Measurements from ENCODE around the gene PGC.

The PGC gene

GRCh38 chr6:41697861-41698781 lies 49.1 kb downstream of the PGC start:
- Histone ChIP-seq H2BK5ac (ENCODE audit: low read depth, low read length, poor library complexity) (peak overlapping the region; percentile 47), H3K79me2 (ENCODE audit: control insufficient read depth, insufficient read depth, low read length, poor library complexity) (peaks cover 2% of the 10 kb centered on the region), H4K91ac (ENCODE audit: low read depth, low read length) (peak overlapping the region; percentile 10), H3K9ac (ENCODE audit: low read length) (no peak overlapping the region), H3K23ac (ENCODE audit: low read length) (no peak overlapping the region), H2BK12ac (ENCODE audit: low read length) (no peak overlapping the region), H3K27me3 (ENCODE audit: insufficient read depth, low read length) (no peaks in the 10 kb centered on the region), H3K4me2 (ENCODE audit: low read length) (no peak overlapping the region), H3K9me3 (ENCODE audit: insufficient read depth, low read depth, low read length) (no peaks in the 10 kb centered on the region), H2AK5ac (ENCODE audit: low read length) (no peak overlapping the region), H3K79me1 (ENCODE audit: low read length) (peaks cover 5% of the 10 kb centered on the region), H4K8ac (ENCODE audit: low read depth, low read length) (peak overlapping the region; percentile 54), H2AFZ (ENCODE audit: insufficient read depth, low read length, poor library complexity) (no peak overlapping the region), H3K36me3 (ENCODE audit: control insufficient read depth in 1 of 2, insufficient read depth in 2 of 2, low read length in 2 of 2) (no peaks in the 10 kb centered on the region), H2BK120ac (ENCODE audit: insufficient read depth, low read length, poor library complexity) (no peak overlapping the region), H3K27ac (ENCODE audit: low read depth, low read length) (peak overlapping the region; percentile 67), H3K4me1 (ENCODE audit: control insufficient read depth in 1 of 2, insufficient read depth in 2 of 2, low read length in 2 of 2) (peaks cover 13 to 17% of the 10 kb centered on the region in 2 experiments), H3K18ac (ENCODE audit: low read length) (no peak overlapping the region), H3K4me3 (ENCODE audit: low read depth, low read length) (no peak overlapping the region), H3K14ac (ENCODE audit: low read length) (no peak overlapping the region), H3K4ac (ENCODE audit: low read depth, low read length) (no peak overlapping the region), H4K12ac (ENCODE audit: low read depth, low read length) (no peak overlapping the region)
- no CpG with 5 or more reads among the region's 15 CpGs for WGBS (ENCODE audit: extremely low coverage, insufficient coverage, insufficient read length)
- peak; percentile 61 to 64 for DNase-seq

- Histone ChIP-seq H3K79me2 (ENCODE audit: control insufficient read depth, insufficient read depth, low read length, poor library complexity) (peaks cover 2% of the 10 kb centered on the region), H2AFZ (ENCODE audit: insufficient read depth, low read length, poor library complexity) (no peak overlapping the region), H3K4me3 (ENCODE audit: low read depth, low read length) (no peak overlapping the region), H3K27me3 (ENCODE audit: insufficient read depth, low read length) (no peaks in the 10 kb centered on the region), H2BK120ac (ENCODE audit: insufficient read depth, low read length, poor library complexity) (no peak overlapping the region), H3K9me3 (ENCODE audit: insufficient read depth, low read depth, low read length) (no peaks in the 10 kb centered on the region), H3K4me1 (ENCODE audit: control insufficient read depth in 1 of 2, insufficient read depth in 2 of 2, low read length in 2 of 2) (peaks cover 19 to 24% of the 10 kb centered on the region in 2 experiments), H4K8ac (ENCODE audit: low read depth, low read length) (no peak overlapping the region), H3K23ac (ENCODE audit: low read length) (no peak overlapping the region), H3K4me2 (ENCODE audit: low read length) (no peak overlapping the region), H2BK12ac (ENCODE audit: low read length) (no peak overlapping the region), H3K18ac (ENCODE audit: low read length) (no peak overlapping the region), H2AK5ac (ENCODE audit: low read length) (no peak overlapping the region), H3K9ac (ENCODE audit: low read length) (no peak overlapping the region), H3K36me3 (ENCODE audit: control insufficient read depth in 1 of 2, insufficient read depth in 2 of 2, low read length in 2 of 2) (no peaks in the 10 kb centered on the region), H3K4ac (ENCODE audit: low read depth, low read length) (no peak overlapping the region), H3K27ac (ENCODE audit: low read depth, low read length) (no peak overlapping the region), H4K91ac (ENCODE audit: low read depth, low read length) (no peak overlapping the region), H2BK5ac (ENCODE audit: low read depth, low read length, poor library complexity) (no peak overlapping the region), H3K14ac (ENCODE audit: low read length) (no peak overlapping the region), H3K79me1 (ENCODE audit: low read length) (peaks cover 7% of the 10 kb centered on the region), H4K12ac (ENCODE audit: low read depth, low read length) (no peak overlapping the region)
- no CpG with 5 or more reads among the region's 6 CpGs for WGBS (ENCODE audit: extremely low coverage, insufficient coverage, insufficient read length)
- no peak for DNase-seq
Observed at GRCh38 chr6:41696788-41697187, 50.4 kb downstream of the PGC start.

GRCh38 chr6:41695825-41696224 lies 51.4 kb downstream of the PGC start:
- Histone ChIP-seq H3K14ac (ENCODE audit: low read length) (no peak overlapping the region), H4K91ac (ENCODE audit: low read depth, low read length) (no peak overlapping the region), H2AK5ac (ENCODE audit: low read length) (no peak overlapping the region), H3K9ac (ENCODE audit: low read length) (no peak overlapping the region), H3K27me3 (ENCODE audit: insufficient read depth, low read length) (no peaks in the 10 kb centered on the region), H3K18ac (ENCODE audit: low read length) (no peak overlapping the region), H4K12ac (ENCODE audit: low read depth, low read length) (no peak overlapping the region), H2BK120ac (ENCODE audit: insufficient read depth, low read length, poor library complexity) (no peak overlapping the region), H3K36me3 (ENCODE audit: control insufficient read depth in 1 of 2, insufficient read depth in 2 of 2, low read length in 2 of 2) (peaks cover 2% of the 10 kb centered on the region in 2 experiments), H3K27ac (ENCODE audit: low read depth, low read length) (no peak overlapping the region), H3K9me3 (ENCODE audit: insufficient read depth, low read depth, low read length) (no peaks in the 10 kb centered on the region), H2BK12ac (ENCODE audit: low read length) (no peak overlapping the region), H2BK5ac (ENCODE audit: low read depth, low read length, poor library complexity) (no peak overlapping the region), H3K23ac (ENCODE audit: low read length) (no peak overlapping the region), H3K79me2 (ENCODE audit: control insufficient read depth, insufficient read depth, low read length, poor library complexity) (peaks cover 2% of the 10 kb centered on the region), H3K79me1 (ENCODE audit: low read length) (peaks cover 7% of the 10 kb centered on the region), H4K8ac (ENCODE audit: low read depth, low read length) (no peak overlapping the region), H3K4ac (ENCODE audit: low read depth, low read length) (no peak overlapping the region), H3K4me2 (ENCODE audit: low read length) (no peak overlapping the region), H3K4me1 (ENCODE audit: control insufficient read depth in 1 of 2, insufficient read depth in 2 of 2, low read length in 2 of 2) (peaks cover 19 to 28% of the 10 kb centered on the region in 2 experiments), H3K4me3 (ENCODE audit: low read depth, low read length) (no peak overlapping the region), H2AFZ (ENCODE audit: insufficient read depth, low read length, poor library complexity) (no peak overlapping the region)
- no CpG with 5 or more reads among the region's 6 CpGs for WGBS (ENCODE audit: extremely low coverage, insufficient coverage, insufficient read length)
- no peak for DNase-seq

DNA sequence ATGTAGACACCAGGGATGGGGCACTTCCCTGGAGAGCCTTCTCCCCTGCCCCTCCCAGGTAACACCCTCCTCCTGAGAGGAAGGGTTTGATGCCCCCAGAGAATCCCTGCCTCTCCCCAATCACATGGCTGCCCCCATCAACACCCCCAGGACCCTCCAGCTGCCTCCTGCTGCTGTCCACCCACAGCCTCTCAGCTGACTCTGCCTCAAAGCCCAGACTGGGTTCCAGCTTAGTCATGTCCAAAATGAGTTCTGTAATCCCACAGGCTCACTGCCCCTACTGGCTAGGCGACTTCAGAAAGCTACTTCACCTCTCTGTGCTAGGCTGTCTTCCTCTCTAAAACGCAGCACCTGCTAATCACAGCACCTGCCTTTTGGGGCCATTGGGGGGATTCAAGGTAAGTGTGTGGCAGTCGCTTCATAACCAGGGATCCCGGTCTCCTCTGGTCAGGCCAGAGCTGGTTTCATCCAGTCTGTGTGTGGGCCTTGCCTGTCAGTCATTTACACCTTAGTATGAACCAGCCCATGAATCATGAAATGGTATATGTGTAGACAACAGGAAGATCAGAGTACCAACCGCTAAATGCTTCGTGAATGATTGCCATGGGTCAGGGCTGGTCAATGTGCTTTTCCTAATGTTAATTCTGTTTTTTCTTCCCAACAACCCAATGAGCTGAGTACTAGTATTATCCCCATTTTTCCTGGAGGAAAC lies 52.2 kb downstream of the PGC start:
- Histone ChIP-seq H2BK12ac (ENCODE audit: low read length) (no peak overlapping the region), H3K14ac (ENCODE audit: low read length) (no peak overlapping the region), H3K27me3 (ENCODE audit: insufficient read depth, low read length) (no peaks in the 10 kb centered on the region), H3K9me3 (ENCODE audit: insufficient read depth, low read depth, low read length) (no peaks in the 10 kb centered on the region), H4K8ac (ENCODE audit: low read depth, low read length) (no peak overlapping the region), H3K4me3 (ENCODE audit: low read depth, low read length) (no peak overlapping the region), H3K23ac (ENCODE audit: low read length) (no peak overlapping the region), H2AFZ (ENCODE audit: insufficient read depth, low read length, poor library complexity) (no peak overlapping the region), H4K12ac (ENCODE audit: low read depth, low read length) (no peak overlapping the region), H3K79me2 (ENCODE audit: control insufficient read depth, insufficient read depth, low read length, poor library complexity) (peaks cover 2% of the 10 kb centered on the region), H3K4me1 (ENCODE audit: control insufficient read depth in 1 of 2, insufficient read depth in 2 of 2, low read length in 2 of 2) (peaks cover 14 to 24% of the 10 kb centered on the region in 2 experiments), H3K9ac (ENCODE audit: low read length) (no peak overlapping the region), H2BK5ac (ENCODE audit: low read depth, low read length, poor library complexity) (no peak overlapping the region), H3K27ac (ENCODE audit: low read depth, low read length) (no peak overlapping the region), H3K4ac (ENCODE audit: low read depth, low read length) (no peak overlapping the region), H3K4me2 (ENCODE audit: low read length) (no peak overlapping the region), H4K91ac (ENCODE audit: low read depth, low read length) (no peak overlapping the region), H2AK5ac (ENCODE audit: low read length) (no peak overlapping the region), H2BK120ac (ENCODE audit: insufficient read depth, low read length, poor library complexity) (no peak overlapping the region), H3K36me3 (ENCODE audit: control insufficient read depth in 1 of 2, insufficient read depth in 2 of 2, low read length in 2 of 2) (peaks cover 4 to 5% of the 10 kb centered on the region in 2 experiments), H3K79me1 (ENCODE audit: low read length) (peaks cover 7% of the 10 kb centered on the region), H3K18ac (ENCODE audit: low read length) (no peak overlapping the region)
- WGBS (ENCODE audit: extremely low coverage, insufficient coverage, insufficient read length) = no CpG with 5 or more reads among the region's 6 CpGs
- no peak for DNase-seq

Data from trophoblast cell (in vitro differentiated cells and primary cell).